ENCODE data around the gene RARA.
"Not testable (repeated sequence)": the region's sequence is repeated elsewhere in the genome, so short reads cannot be mapped to it uniquely, and the experiment has no call there.

The RARA gene

GRCh38 chr17:40382251-40382650 lies 73.3 kb downstream of the RARA start:
- no peak for DNase-seq

GRCh38 chr17:40386555-40386954 lies 77.6 kb downstream of the RARA start:
- not testable (repeated sequence) for DNase-seq

GRCh38 chr17:40399185-40399584 lies 90.2 kb downstream of the RARA start:
- peak; percentile 45 to 76 for DNase-seq

GRCh38 chr17:40402668-40403067 lies 93.7 kb downstream of the RARA start:
- no peak for DNase-seq

GRCh38 chr17:40404003-40404402 lies 95.0 kb downstream of the RARA start:
- no peak for DNase-seq

All from inflammatory macrophage treated with lipopolysaccharide for 1 hour (primary cell).